K562 (cell line): ENCODE data around the gene TLNRD1. TPM values are rescaled to one million over a fixed set of nuclear protein-coding genes. Genes with fewer than 3 reads are reported as not detected.

Experiments
- ATAC-seq: fragments of 200-7000 bp; cut with Tn5 transposase; 3 replicates; pipeline ENCODE4 v1.9.1; 2020; ENCODE audit warnings: moderate library complexity
- BruUV-seq: library from RNA; stranded (reverse); fragments of 400-500 nt; replicated peaks from 2 replicates; lab custom pipeline; 2021; lab: Mats Ljungman, UMichigan
- CTCF ChIA-PET: fragments of 300-600 bp; formaldehyde crosslinking; extraction: SDS; loops from one replicate; lab custom pipeline; 2021; ENCODE audit warnings: low intra/inter-chr PET ratio; lab: Yijun Ruan, JAX
- POLR2A ChIA-PET: fragments of 300-600, 350-650 bp; sonication (Branson Sonifier 250); formaldehyde crosslinking; extraction: SDS; loops from one replicate; lab custom pipeline; 2021; ENCODE audit warnings: antibody characterized with exemption, inconsistent platforms; lab: Yijun Ruan, JAX
- DNase-seq, 4 experiments: peaks; one replicate each; pipeline versions ENCODE4 v3.0.0 to v3.0.0-alpha.2; 2011 to 2018; ENCODE audit warnings: low spot score in 3 of 4, mixed read lengths in 3 of 4; ENCODE audit errors: extremely low read depth in 1 of 4
- FAIRE-seq: peaks from 2 replicates; lab custom pipeline; 2011; peaks lifted over from hg19 to GRCh38; lab: Jason Lieb, UNC
- H2AFZ ChIP-seq: 2 replicates; pipeline ENCODE4 v1.6.0; 2011; ENCODE audit warnings: low read depth, low read length, control low read depth, inconsistent platforms
- H3K27ac ChIP-seq: fragments of 200-600 bp; 3 replicates; pipeline ENCODE4 v1.8.0; 2011; ENCODE audit warnings: low read depth, mild to moderate bottlenecking, control low read depth, inconsistent platforms, low read length, moderate library complexity, mixed read lengths; ENCODE audit errors: extremely low read depth
- H3K27me3 ChIP-seq, 2 experiments: fragments of 300-600 bp in 1 of 2; 2 replicates in 1 of 2; 3 replicates in 1 of 2; pipeline versions ENCODE4 v1.6.0 to v1.8.0; 2011; ENCODE audit warnings: inconsistent platforms in 2 of 2, low read length in 2 of 2, mild to moderate bottlenecking in 1 of 2, mixed read lengths in 1 of 2, moderate library complexity in 1 of 2; ENCODE audit not compliant: control insufficient read depth in 2 of 2, insufficient read depth in 2 of 2
- H3K36me3 ChIP-seq: fragments of 300-600 bp; 3 replicates; pipeline ENCODE4 v1.8.0; 2011; ENCODE audit warnings: mild to moderate bottlenecking, low read length, inconsistent platforms; ENCODE audit not compliant: control insufficient read depth, insufficient read depth
- H3K4me1 ChIP-seq, 2 experiments: fragments of 200-600 bp in 1 of 2; replicated peaks in 1 of 2; 2 replicates in 1 of 2; 3 replicates in 1 of 2; pipeline versions ENCODE4 v1.5.1 to v1.8.0; 2011; ENCODE audit warnings: inconsistent platforms in 2 of 2, low read length in 2 of 2, mild to moderate bottlenecking in 1 of 2, mixed read lengths in 1 of 2, moderate library complexity in 1 of 2; ENCODE audit not compliant: control insufficient read depth in 2 of 2, insufficient read depth in 2 of 2
- H3K4me2 ChIP-seq: 2 replicates; pipeline ENCODE4 v1.6.1; 2011; ENCODE audit warnings: low read length, control low read depth, inconsistent platforms, mixed read lengths; ENCODE audit not compliant: insufficient read depth
- H3K4me3 ChIP-seq: fragments of 200-600 bp; sonication (generic), shearing (Covaris generic); 2 replicates; pipeline ENCODE4 v1.5.1; 2016; ENCODE audit warnings: control low read depth, inconsistent platforms
- H3K79me2 ChIP-seq: fragments of 200-600 bp; 3 replicates; pipeline ENCODE4 v1.8.0; 2011; ENCODE audit warnings: low read length, inconsistent platforms; ENCODE audit not compliant: control insufficient read depth, insufficient read depth
- H3K9ac ChIP-seq, 2 experiments: 2 replicates each; pipeline versions ENCODE4 v1.6.0 to v1.6.1; 2011; ENCODE audit warnings: low read depth in 2 of 2, low read length in 2 of 2, control low read depth in 1 of 2, inconsistent platforms in 1 of 2, mild to moderate bottlenecking in 1 of 2, mixed read lengths in 1 of 2; ENCODE audit not compliant: insufficient read depth in 1 of 2
- H3K9me1 ChIP-seq: one replicate; pipeline ENCODE4 v1.6.0; 2011; ENCODE audit warnings: inconsistent platforms, mild to moderate bottlenecking, low read length, moderate library complexity; ENCODE audit not compliant: control insufficient read depth, insufficient read depth
- H3K9me3 ChIP-seq: replicated peaks from 2 replicates; pipeline ENCODE4 v1.5.1; 2011; ENCODE audit warnings: low read depth, low read length, inconsistent platforms; ENCODE audit not compliant: control insufficient read depth, insufficient read depth
- H4K20me1 ChIP-seq: replicated peaks from 2 replicates; pipeline ENCODE4 v1.6.1; 2011; ENCODE audit warnings: low read length, inconsistent platforms, mixed read lengths; ENCODE audit not compliant: control insufficient read depth, insufficient read depth
- BACH1 ChIP-seq: fragments of 200-800 bp; sonication (Bioruptor generic); IDR thresholded peaks from 2 replicates; pipeline ENCODE4 v1.6.1; 2016; ENCODE audit warnings: missing genetic modification characterization, missing compliant biosample characterization
- FOXK2 ChIP-seq, 2 experiments: fragments of 450-650 bp; IDR thresholded peaks in 1 of 2; conservative IDR thresholded peaks in 1 of 2; 2 replicates each; pipeline ENCODE4 v1.6.1; 2016; ENCODE audit warnings: low read depth in 2 of 2, mild to moderate bottlenecking in 1 of 2
- MAFG ChIP-seq: fragments of 450-650 bp; conservative IDR thresholded peaks from 2 replicates; pipeline ENCODE4 v1.6.1; 2016; ENCODE audit warnings: missing genetic modification characterization, missing compliant biosample characterization
- NONO ChIP-seq, 2 experiments: fragments of 200-400 bp in 1 of 2; fragments of 450-650 bp in 1 of 2; formaldehyde crosslinking in 1 of 2; IDR thresholded peaks; 2 replicates each; pipeline ENCODE4 v1.6.1; 2017; ENCODE audit warnings: low read depth in 2 of 2, mild to moderate bottlenecking in 2 of 2, moderate library complexity in 2 of 2, low read length in 1 of 2
- PHB ChIP-seq: fragments of 250-450 bp; sonication (Bioruptor Pico); IDR thresholded peaks from 2 replicates; pipeline ENCODE4 v1.5.0; 2021
- POLR3A ChIP-seq: IDR thresholded peaks from 2 replicates; pipeline ENCODE4 v1.6.1; 2011; ENCODE audit warnings: borderline replicate concordance, mild to moderate bottlenecking, moderate library complexity; ENCODE audit not compliant: insufficient read length, insufficient read depth; ENCODE audit errors: extremely low read depth
- ZNF224 ChIP-seq: sonication (generic); formaldehyde crosslinking; IDR thresholded peaks from 2 replicates; pipeline ENCODE4 v1.8.0; 2022; ENCODE audit warnings: mild to moderate bottlenecking, missing genetic modification reagents
- WGBS: fragments of 100-300 bp; shearing (Covaris generic); methylation state at CpG from one replicate; pipeline ENCODE4 v1.1.6; 2016; ENCODE audit warnings: low coverage, mixed read lengths; ENCODE audit not compliant: insufficient coverage; ENCODE audit errors: missing lambda C conversion rate; 5-methylcytosine and 5-hydroxymethylcytosine counted together
- in situ Hi-C: fragments of 300-500 bp; cut with MboI; formaldehyde crosslinking; loops from 4 replicates; pipeline ENCODE4 v1.15.0; 2018; ENCODE audit warnings: inconsistent platforms, mixed read lengths
- intact Hi-C: fragments of 100-400 bp; cut with micrococcal nuclease; formaldehyde crosslinking; loops from 2 replicates; pipeline ENCODE4 v1.14.2; 2022
- polyA plus RNA-seq, 8 experiments: library from polyadenylated mRNA; depleted of rRNA in 4 of 8; stranded (reverse) in 5 of 8; unstranded in 3 of 8; fragments of >200 nt; fragmentation: Nextera tagmentation in 2 of 8; fragmentation: Illumina TruSeq in 1 of 8; extraction: Ambion mirVana in 2 of 8; extraction: Trizol in 1 of 8; gene quantifications; 2 replicates each; pipeline versions ENCODE4 v1.2.1 to v1.2.3, GENCODE V29; 2011 to 2014; ENCODE audit warnings: inconsistent platforms in 1 of 8, missing spikeins in 1 of 8
- total RNA-seq, 7 experiments: library from RNA; depleted of rRNA in 6 of 7; stranded (reverse); fragments of >200 nt in 6 of 7; fragmentation: Illumina TruSeq in 2 of 7; extraction: Trizol in 2 of 7; gene quantifications; 2 replicates each; pipeline versions ENCODE4 v1.2.1 to v1.2.3, GENCODE V29; 2011 to 2021; ENCODE audit warnings: low replicate concordance in 1 of 7
- TF ChIP-seq, protein P1 (sequence below): fragments of 450-650 bp; IDR thresholded peaks from 2 replicates; pipeline ENCODE4 v1.6.1; 2018; ENCODE audit not compliant: partially characterized antibody
- TF ChIP-seq, protein P2 (sequence below): fragments of 250-450 bp; sonication (Bioruptor Pico); IDR thresholded peaks from 2 replicates; pipeline ENCODE4 v1.5.0; 2022; ENCODE audit warnings: mild to moderate bottlenecking
- TF ChIP-seq, protein P3 (sequence below): fragments of 250-450 bp; sonication (Bioruptor Pico); IDR thresholded peaks from 2 replicates; pipeline ENCODE4 v1.8.0; 2022; ENCODE audit warnings: inconsistent platforms, mild to moderate bottlenecking, moderate library complexity, borderline replicate concordance
- TF ChIP-seq, protein P4 (sequence below): fragments of 450-650 bp; formaldehyde crosslinking; IDR thresholded peaks from 2 replicates; pipeline ENCODE4 v1.4.0; 2022; ENCODE audit warnings: missing genetic modification characterization

TLNRD1 gene
- total and polyA plus RNA-seq, 9 of the 15 experiments (the other 6 are each of a cell fraction or from before 2014, with no cell fraction given): 1.1 to 33.1 (median 5.7) TPM

DNA sequence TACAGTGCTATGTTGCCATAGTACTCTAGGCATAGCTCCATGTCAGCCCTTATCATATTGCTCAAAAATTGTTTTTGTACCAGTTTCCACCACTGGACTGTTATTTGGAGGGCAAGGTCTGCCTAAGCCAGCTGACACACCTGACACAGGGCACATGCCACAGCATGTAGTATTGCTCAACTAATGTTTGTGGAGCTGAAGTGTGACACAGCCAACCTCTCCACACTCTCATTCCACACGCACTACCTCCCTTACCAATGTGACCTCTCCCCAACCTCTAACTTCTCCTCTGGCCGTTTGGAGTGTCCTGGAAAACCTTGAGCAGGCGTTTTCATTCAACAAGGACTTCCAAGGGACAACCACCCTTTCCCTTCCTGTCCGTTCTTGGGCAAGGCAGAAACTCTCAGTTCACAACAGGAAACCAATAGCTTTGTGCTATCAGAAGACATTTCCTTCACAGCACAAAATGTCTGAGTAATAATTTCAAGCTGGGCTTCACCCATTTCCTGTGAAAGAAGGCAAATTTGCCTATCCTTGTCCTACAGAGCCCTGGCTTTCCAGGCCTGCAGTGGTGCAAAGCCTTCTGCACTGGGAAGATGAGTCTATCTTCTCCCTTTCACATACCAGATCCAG is 38.4 kb downstream of the TLNRD1 start (continued):
- TF ChIP-seq, protein P1, sequence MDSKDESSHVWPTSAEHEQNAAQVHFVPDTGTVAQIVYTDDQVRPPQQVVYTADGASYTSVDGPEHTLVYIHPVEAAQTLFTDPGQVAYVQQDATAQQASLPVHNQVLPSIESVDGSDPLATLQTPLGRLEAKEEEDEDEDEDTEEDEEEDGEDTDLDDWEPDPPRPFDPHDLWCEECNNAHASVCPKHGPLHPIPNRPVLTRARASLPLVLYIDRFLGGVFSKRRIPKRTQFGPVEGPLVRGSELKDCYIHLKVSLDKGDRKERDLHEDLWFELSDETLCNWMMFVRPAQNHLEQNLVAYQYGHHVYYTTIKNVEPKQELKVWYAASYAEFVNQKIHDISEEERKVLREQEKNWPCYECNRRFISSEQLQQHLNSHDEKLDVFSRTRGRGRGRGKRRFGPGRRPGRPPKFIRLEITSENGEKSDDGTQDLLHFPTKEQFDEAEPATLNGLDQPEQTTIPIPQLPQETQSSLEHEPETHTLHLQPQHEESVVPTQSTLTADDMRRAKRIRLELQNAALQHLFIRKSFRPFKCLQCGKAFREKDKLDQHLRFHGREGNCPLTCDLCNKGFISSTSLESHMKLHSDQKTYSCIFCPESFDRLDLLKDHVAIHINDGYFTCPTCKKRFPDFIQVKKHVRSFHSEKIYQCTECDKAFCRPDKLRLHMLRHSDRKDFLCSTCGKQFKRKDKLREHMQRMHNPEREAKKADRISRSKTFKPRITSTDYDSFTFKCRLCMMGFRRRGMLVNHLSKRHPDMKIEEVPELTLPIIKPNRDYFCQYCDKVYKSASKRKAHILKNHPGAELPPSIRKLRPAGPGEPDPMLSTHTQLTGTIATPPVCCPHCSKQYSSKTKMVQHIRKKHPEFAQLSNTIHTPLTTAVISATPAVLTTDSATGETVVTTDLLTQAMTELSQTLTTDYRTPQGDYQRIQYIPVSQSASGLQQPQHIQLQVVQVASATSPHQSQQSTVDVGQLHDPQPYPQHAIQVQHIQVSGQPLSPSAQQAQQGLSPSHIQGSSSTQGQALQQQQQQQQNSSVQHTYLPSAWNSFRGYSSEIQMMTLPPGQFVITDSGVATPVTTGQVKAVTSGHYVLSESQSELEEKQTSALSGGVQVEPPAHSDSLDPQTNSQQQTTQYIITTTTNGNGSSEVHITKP: no peak
- no peak for TF ChIP-seq ZNF224
- no peak for TF ChIP-seq MAFG (tag)
- TF ChIP-seq PHB (CRISPR knock-in tag): no peak
- TF ChIP-seq, all 486 proteins: peak for 0

DNA sequence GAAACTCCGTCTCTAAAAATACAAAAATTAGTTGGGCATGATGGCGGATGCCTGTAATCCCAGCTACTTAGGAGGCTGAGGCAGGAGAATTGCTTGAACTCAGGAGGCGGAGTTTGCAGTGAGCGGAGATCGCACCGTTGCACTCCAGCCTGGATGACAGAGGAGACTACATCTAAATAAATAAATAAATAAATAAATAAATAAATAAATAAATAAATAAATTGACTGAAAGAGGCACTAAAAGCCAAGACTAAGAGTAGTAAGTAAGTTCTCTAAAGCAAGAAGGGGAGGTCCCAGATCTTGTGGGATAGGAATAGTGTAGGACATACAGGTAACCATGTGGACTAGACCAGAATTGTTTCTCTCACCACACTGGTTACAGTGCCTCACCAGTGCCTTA is 40.0 kb downstream of the TLNRD1 start:
- in situ Hi-C loops: no loop called here
- TF ChIP-seq POLR3A: no peak
- TF ChIP-seq BACH1 (tag): no peak
- TF ChIP-seq, protein P2, sequence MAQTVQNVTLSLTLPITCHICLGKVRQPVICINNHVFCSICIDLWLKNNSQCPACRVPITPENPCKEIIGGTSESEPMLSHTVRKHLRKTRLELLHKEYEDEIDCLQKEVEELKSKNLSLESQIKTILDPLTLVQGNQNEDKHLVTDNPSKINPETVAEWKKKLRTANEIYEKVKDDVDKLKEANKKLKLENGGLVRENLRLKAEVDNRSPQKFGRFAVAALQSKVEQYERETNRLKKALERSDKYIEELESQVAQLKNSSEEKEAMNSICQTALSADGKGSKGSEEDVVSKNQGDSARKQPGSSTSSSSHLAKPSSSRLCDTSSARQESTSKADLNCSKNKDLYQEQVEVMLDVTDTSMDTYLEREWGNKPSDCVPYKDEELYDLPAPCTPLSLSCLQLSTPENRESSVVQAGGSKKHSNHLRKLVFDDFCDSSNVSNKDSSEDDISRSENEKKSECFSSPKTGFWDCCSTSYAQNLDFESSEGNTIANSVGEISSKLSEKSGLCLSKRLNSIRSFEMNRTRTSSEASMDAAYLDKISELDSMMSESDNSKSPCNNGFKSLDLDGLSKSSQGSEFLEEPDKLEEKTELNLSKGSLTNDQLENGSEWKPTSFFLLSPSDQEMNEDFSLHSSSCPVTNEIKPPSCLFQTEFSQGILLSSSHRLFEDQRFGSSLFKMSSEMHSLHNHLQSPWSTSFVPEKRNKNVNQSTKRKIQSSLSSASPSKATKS (CRISPR knock-in tag): no peak
- TF ChIP-seq, protein P3, sequence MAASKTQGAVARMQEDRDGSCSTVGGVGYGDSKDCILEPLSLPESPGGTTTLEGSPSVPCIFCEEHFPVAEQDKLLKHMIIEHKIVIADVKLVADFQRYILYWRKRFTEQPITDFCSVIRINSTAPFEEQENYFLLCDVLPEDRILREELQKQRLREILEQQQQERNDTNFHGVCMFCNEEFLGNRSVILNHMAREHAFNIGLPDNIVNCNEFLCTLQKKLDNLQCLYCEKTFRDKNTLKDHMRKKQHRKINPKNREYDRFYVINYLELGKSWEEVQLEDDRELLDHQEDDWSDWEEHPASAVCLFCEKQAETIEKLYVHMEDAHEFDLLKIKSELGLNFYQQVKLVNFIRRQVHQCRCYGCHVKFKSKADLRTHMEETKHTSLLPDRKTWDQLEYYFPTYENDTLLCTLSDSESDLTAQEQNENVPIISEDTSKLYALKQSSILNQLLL (CRISPR knock-in tag): no peak
- TF ChIP-seq NONO (IDR thresholded peaks at IDR 0.05; ENCODE audit: low read depth in 2 of 2, low read length in 1 of 2): no peak
- TF ChIP-seq FOXK2 (conservative IDR thresholded peaks at IDR 0.05 in 1 of 2, IDR thresholded peaks at IDR 0.05 in 1 of 2; ENCODE audit: low read depth in 2 of 2): no peak
- TF ChIP-seq, protein P4, sequence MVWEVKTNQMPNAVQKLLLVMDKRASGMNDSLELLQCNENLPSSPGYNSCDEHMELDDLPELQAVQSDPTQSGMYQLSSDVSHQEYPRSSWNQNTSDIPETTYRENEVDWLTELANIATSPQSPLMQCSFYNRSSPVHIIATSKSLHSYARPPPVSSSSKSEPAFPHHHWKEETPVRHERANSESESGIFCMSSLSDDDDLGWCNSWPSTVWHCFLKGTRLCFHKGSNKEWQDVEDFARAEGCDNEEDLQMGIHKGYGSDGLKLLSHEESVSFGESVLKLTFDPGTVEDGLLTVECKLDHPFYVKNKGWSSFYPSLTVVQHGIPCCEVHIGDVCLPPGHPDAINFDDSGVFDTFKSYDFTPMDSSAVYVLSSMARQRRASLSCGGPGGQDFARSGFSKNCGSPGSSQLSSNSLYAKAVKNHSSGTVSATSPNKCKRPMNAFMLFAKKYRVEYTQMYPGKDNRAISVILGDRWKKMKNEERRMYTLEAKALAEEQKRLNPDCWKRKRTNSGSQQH (CRISPR knock-in tag): no peak

More for the DNA sequence above, 40.0 kb downstream of the TLNRD1 start:
- WGBS: 87% methylated on average over 6 of the region's 6 CpGs
- H3K9me3 ChIP-seq: no peaks in the 10 kb centered on the region
- H3K27me3 ChIP-seq: no peaks in the 10 kb centered on the region
- H3K4me1 ChIP-seq: peaks cover 0 to 7% of the 10 kb centered on the region in 2 experiments; a peak in 2 of 5 replicates
- ATAC-seq: no peak
- no peaks in the 10 kb centered on the region for H3K9me1 ChIP-seq
- intact Hi-C loops: no loop called here
- H4K20me1 ChIP-seq: no peaks in the 10 kb centered on the region
- H3K36me3 ChIP-seq: no peaks in the 10 kb centered on the region
- no peak overlapping the region for H3K27ac ChIP-seq
- no peak overlapping the region for H2AFZ ChIP-seq
- BruUV-seq: no TSS peak
- no peak for DNase-seq
- CTCF ChIA-PET: interaction anchor here (0.6 kb wide), 1 partner anchor 1447 kb away, joined by 3 read pairs; no protein-coding TSS in a partner anchor
- H3K4me2 ChIP-seq: no peak overlapping the region
- H3K9ac ChIP-seq: no peak overlapping the region
- H3K4me3 ChIP-seq: no peak overlapping the region
- no peak for FAIRE-seq
- no peaks in the 10 kb centered on the region for H3K79me2 ChIP-seq
- POLR2A ChIA-PET: no interaction called here
